NCI-H2171 (cell line): ENCODE measurements around the gene UNK.
"Not testable (repeated sequence)": the region's sequence is repeated elsewhere in the genome, so short reads cannot be mapped to it uniquely, and the experiment has no call there.

Source experiments
- DNase-seq: peaks from one replicate; lab custom pipeline; 2025; lab: John Stamatoyannopoulos, UW

The UNK gene

DNA sequence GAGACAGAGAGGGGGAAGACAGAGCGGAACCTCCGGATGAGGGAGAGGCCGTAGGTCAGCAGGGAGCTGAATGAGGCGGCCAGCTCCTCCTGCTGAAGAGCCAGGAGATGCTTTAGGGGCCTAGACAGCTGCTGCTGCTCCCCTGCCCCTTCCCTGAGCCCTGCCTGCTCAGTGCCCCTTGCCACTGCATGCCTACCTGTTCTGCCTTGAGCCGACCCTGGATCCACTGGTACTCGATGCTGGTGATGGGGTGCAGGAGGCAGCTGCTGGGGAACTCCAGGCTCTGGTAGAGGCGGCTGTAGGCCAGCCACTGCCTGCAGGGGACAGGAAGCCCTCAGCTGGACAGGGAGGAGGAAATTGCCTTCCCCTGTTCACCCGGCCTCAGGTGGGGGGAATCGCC lies 52.0 kb downstream of the UNK start:
- DNase-seq, result no peak

DNA sequence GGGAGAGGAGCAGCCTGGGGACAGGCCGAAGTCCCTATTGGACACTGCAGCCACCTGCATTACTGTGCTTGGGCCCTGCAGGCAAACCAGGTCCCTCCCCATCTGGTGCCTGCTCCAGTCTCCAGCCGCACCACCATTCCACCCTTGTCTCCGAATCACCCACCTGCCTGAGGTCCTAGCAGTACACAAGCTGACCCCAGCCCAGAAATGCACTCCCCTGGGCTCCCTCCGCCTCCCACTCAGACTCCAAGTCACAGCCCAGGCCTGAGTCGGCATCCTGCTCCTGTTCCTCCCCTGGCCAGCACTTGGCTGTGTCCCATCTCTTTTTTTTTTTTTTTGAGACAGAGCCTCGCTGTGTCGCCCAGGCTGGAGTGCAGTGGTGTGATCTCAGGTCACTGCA lies 53.3 kb downstream of the UNK start:
- no peak for DNase-seq

DNA sequence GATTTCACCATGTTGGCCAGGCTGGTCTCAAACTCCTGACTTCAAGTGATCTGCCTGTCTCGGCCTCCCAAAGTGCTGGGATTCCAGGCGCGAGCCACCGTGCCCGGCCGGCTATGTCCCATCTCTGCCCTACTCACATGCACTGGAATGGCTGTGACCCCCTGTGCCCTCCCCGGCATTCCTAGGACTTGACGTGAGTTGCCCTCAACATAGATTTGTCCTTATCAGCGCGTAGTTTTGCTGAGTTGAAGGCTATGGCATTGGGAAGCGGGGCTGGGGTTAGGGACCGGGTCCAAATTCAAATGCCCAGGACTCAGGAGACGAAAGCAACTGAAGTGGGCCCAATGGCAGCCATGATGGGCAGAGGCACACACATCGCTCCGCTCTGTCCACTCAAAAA lies 53.8 kb downstream of the UNK start:
- no peak for DNase-seq

DNA sequence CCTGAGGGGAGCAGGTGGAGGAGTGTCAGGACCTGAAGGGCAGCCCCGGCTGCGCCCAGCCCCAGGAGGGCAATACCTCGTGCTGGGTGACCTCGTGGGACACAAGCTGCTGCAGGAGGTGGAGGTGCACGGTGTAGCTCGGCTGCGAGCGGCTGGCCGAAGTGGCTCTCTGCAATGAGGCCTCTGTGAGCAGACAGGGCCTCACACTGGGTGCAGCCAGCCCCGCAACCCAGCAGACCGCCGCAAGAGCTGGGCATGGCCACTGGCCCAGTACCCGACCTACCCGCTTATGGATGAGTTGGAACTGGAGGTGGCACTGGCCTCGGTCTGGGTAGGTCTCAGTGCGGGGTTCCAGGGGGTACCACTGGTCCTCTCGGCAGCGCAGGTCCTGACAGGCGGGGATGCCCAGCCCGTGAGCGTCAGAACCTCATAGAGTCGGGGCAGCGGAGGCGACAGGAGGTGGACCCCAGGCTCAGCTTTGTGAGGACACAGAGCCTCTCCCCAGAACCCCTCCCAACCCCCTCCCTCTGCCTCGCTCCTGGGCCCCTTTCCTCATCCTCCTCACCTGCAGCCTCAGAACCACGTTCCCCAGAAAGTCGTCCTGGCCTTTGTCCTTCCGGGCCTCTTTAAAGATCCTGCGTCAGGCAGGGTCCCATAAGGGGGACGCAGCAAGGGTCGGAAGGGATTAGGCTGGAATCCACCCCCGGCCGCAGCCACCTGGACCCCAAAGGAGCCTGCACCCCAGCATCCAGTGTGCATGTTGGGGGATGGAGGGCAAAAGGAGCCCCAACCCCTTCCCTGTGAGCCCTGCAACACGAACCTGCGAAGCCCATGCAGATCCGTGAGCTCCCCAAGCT lies 55.6 kb downstream of the UNK start:
- no peak for DNase-seq

DNA sequence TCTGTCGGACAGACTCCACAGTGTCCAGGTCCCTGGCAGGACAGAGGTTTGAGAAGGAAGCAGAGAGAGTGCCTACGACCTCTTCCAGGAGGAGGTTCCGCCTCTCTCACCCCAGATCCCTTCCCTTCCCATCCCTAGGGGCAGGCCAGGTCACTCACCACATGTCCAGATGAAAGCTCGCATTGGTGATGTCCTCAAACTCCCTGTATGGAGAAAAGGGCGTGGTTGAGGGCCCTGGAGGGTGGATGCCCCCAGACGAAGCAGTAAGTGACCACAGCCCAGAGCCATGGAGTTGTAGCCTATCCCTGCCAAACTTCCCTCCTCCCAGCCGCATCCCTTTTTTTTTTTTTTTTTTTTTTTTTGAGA lies 56.2 kb downstream of the UNK start:
- no peak for DNase-seq

DNA sequence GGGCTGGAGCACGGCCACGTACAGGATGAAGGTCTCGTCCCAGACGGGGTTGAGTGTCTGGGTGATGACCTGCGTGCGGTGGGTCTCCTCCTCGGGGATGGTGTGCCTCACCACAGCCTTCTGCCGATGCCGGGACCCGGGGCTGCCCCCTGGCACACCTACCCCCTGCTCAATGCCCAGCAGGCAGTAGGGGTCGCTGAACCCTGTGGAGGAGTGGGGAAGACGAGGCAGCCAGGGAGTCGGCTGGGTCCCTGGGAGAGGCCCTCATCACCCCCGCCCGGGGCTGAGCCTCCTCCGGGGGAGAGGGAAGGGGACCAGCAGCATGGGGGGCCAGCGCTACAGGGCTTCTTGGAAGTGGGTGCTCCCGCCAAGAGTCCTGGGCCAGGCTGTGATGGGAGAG lies 57.8 kb downstream of the UNK start:
- DNase-seq, result no peak

DNA sequence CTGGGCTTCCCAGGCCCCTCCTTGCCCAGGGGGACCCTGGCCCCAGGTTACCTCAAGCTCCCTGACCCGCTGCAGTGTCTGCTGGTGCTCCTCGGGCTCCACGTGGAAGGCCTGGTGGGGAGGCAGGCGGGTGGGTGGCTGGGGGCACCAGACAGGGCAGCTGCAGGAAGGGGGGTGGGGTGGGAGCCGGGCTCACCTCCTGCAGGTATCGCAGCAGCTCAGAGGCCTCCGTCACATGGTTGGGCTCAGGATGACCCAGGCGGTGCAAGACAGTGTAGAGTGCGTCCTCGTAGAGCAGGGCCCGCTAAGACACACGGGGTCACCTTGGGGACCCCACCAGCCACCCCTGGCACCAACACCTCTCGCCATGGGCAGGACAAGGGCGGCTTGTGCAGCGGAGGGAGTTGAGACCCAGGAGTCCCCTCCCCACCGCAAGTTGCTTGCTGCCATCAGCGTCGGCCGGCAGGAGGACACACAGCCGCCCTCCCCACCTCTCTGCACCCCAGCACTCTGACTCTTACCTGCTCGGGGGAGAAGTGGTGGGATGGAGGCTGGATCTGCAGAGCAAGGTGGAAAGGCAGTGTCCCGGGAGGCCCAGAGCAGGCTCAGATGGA lies 58.5 kb downstream of the UNK start:
- DNase-seq, result no peak

DNA sequence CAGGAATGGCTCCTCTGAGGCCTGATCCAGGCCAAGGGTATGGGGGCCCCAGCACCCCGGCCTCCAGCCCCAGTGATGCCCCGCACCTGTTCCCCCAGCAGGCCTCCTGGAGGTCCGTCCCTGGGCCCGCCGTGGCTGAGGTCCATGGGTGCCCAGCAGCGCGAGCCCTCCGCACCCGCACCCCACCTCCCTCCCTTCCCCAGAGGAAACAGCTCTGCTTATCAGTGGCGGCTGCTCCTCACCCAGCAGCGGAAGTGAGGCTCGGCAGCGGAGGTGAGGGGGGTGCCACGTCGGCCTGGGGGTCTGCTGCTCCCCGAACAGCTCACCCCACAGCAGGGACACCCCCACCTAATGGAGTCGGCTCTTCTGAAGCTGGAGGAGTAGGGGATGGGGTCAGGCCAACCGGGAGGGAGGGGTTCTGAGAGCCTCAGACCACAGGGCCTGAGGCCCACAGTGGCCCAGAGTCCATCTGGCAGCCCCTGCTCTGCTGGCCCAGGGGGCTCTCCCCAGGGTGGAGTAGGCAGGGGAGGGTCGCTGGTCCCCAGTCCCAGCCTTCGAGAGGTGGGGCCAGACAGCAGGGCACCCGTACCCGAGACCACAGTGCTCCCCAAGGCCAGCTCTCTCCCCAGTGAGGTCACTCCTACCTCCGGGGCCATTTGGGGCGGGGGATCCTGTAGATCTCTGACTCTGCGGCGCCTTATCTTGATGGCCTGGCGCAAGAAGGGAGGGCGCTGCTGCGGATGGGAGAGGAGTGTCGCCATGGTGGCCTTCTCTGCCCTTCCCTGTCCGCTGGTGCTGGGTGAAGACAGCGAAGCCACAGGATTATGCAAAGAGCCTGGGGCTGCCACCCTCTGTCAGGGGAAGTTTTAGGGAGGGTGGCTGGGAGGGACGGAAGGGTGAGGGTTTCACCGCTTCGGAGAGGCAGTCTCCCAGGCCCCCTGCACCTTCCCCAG lies 59.2 kb downstream of the UNK start, which contains the start of gene UNC13D:
Gene UNC13D, minus strand, starts transcription at position 828 of the 953 bp plus-strand sequence. Its CDS starts 67 bp downstream, at position 761.
- DNase-seq, result no peak

DNA sequence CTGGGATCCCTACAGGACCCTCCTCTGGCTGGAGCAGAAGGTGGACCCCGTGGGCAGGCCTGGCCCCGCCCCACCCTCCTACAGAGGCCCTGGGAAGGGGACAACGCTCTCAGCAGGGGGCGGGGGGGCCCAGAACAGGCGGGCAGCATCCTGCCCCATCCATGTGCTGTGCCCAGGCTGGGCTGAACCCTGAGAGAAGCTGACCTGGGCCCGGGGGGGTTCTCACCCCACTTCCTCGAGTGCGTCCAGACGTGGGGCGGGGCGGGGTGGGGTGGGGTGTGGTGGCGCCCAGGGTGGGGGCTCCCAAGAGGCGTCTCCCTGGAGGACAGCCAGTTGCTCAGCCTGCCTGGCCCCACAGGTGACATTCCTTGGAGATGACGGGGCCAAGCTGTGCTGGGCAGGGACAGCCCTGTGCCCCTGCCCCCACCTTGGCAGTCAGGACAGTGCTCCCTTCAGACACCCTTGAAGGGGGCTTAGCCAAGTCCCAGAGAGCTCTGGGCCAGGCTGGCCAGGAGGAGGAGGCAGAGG lies 60.0 kb downstream of the UNK start:
- no peak for DNase-seq

DNA sequence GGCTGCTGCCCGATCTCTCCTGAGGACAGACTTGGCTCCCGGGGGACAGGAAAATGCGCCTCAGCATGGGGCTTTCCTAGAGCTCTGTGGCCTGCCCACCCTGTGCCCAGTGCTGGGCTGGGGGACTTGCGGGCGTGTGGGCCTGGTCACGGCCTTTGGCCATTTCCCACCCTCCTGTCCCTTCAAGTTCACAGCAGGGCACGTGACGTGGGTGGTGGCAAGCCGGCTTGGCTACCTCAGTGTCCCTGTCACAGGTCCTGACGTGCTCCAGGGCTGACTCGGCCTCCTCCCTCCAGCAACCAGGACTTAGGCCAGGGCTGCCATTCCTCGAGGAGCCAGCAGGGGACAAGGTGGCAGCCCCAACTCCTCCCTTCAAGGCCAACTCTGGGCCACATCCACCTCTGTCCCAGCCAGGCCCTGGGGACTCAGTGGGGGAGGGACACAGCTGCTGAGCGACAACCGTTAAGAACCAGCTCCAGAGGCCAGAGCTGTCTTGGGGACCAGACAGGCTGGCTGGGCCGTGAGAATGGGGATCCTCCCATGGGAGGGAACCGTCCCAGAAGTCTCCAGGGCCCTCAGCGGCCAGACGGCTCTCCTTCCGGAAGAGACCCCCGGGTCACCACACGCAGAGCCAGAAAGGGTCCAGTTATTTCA lies 60.6 kb downstream of the UNK start:
- DNase-seq, result peak; percentile 30

DNA sequence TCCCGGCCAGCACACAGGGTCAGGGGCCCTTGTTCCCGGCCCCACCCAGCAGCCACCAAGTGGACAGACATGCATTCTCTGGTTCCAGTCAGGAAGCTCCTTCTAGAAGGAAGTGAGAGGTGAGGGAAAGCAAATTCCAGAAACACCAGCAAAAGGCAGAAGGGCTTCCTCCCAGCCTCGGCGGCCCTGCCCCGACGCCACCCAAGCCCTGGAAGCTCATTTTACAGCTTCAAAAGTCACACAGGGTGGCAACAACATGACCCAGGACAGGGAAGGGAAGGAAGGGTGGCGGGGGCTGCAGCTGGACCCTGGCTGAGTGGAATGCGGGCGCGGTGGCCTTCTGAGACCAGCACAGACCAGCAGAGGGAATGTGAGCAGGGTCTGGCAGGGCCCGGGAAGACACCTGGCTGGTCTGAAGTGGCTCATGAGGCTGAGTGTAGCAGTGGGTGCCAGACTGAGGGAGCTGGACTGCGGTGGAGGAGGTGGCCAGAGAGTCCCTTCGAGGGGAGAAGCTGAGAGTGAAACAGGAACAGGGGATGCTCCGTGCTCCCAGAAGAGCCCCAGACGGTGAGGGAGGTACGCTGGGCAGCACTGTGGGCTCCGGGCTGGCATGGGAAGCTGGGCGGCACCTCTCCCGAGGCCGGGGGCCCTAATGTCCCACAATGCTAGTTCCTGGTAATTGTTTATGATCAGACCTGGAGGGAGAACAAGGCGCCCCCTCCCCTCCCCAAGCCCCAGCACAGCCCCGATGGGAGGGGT lies 61.5 kb downstream of the UNK start:
- no peak for DNase-seq

DNA sequence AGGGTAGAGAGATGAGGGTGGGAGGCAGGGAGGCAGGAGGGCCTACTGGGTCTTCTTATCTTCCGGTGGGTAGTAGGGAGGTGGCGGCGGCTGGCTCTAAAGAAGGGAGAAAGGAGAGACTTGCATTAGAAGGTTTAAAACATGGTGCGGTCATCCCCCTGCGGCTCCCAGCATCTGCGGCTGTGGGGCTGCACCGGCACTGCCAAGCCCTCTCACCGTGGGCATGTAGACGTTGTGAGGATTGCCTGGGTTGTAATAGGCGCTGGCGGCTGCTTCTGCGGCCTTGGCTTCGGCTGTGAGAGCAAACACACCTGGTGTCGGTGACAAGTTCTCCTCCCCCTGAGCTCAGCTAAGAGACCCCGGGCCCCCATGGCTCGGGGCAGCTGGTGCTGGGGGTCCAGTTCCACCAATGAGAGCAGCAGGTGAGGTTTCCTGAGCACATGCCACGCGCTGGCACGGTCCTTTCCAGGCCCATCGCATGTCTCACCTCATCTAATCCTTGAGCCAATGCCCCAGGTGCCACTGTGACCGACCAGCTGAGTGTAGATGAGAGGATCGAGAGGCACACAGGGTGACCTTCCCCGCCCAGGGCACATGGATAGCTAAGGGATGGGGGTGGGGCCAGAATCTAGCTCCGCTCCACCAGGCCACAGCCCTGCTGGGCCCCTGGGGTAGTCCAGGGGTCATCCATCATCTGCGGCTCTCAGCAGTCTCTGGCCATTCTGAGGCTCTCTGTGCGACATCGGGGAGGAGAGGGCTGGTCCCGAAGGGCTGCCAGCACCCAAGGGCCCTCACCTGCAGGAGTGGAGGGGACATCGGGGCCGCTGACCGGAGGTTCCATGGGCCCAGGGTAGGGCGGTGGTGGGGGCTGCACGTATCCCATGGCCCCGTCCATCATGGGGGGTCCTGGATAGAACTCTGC lies 62.3 kb downstream of the UNK start:
- no peak for DNase-seq

DNA sequence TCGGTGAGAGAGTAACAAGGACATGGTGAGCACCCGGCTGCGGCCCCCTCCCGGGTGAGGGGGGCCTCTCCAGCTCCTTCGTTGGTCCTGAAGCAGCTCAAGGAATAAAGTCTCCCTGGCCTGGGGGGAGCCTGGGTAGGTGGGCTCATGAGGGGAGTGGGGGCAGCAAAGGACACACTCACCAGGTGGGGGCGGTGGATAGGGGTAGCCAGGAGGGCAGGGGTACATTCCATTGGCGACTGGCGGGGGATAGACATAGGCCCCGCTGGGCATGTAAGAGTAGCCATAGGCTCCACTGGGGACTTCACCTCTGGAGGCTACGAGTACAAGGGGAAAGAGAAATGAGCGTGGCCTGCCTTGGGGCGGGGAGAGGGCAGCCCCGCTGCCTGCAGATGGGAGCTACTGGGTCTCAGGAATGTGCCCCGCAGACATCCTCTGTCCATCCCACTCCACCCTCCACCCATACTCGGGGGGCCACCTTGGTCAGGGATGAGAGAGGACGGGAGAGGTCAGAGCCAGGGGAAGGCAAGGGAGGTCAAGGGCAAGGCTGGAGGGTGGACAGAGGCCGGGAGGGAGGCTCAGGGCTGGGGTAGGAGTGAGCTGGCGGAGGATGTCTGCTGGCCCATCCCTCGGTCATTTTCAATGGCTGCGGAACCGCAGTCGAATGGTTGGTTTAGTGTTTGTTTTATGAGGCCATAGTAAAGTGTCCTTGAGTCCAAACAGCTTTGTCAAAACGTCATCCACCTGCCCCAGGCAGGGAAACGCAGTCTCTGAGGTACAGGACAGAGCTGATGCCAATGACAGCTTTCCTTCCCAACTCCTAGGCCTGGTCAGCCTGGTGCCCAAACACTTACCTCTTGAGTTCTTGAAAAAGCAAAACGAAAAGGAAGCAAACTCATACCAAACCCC lies 63.3 kb downstream of the UNK start:
- no peak for DNase-seq

DNA sequence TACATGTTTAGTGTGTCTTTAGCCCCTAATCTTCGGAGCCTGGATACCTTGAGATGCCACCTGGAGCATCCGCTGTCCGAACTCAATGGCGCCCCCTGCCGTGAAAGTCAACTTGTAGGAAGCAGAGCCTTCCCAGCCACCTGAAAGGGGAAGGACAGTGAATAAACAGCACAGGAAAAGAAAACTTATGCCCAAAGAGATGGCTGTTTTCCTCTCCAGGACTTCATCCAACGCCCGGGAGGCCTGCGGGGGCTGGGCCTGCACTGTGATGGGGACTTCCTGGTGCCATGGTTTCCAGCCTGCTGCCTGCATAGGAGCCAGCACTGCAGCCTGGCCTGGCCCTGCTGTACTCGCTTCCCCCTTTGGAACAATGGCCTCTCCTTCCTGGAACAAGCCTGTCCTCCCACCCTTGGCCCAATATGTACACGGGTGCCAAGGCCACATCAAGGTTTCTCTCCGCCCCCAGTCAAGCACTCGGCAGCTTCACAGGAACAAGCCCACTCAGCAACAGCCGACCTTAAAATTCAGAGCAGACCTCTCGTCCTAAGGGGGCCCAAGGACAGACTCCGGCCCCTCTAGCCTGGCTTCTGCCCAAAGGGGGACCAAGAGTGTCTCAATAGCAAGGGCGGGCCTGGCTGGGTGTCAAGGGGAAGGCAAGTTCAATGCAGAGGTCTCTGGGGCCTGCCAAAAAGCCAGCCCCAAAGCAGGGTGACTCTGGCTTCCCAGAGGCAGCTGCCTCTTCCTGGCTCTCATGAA lies 64.1 kb downstream of the UNK start:
- DNase-seq, result peak; percentile 13

DNA sequence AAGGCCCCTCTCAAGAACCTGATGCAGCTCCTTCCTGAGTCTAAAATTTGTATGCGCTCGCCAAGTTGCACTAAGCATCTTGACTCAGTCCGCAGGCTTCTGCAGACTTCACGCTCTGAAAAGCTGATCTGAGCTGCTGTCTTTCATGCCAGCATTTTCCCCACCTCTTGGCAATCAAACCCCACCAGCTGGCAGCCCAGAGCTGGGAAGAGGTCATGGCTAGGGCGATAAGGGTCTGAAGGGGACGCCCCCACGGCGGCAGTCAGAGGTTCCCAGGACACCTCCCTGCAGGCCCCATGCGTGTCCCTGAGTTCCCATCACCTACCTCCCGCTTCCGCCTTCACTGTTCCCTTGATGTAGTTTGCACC lies 64.7 kb downstream of the UNK start:
- DNase-seq, result no peak

DNA sequence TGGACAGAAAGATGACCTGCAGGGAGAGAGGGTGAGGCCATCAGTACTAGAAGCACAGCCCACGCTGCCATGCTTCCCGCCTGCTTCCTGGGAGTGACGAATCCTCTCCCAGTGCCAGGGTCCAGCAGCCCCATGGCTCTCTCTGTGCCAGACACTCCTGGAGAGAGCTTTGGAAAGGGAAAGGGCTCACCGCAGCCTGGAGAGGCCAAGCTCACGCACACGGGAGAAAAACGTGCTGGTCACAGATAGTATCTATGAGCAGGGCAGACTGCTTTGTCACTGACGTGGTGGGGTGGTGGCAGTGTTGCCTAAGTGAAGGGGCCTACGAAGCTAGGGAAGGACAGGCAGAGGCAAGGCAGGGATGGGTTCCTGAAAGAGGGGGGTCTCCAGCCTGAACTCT lies 65.1 kb downstream of the UNK start:
- no peak for DNase-seq

DNA sequence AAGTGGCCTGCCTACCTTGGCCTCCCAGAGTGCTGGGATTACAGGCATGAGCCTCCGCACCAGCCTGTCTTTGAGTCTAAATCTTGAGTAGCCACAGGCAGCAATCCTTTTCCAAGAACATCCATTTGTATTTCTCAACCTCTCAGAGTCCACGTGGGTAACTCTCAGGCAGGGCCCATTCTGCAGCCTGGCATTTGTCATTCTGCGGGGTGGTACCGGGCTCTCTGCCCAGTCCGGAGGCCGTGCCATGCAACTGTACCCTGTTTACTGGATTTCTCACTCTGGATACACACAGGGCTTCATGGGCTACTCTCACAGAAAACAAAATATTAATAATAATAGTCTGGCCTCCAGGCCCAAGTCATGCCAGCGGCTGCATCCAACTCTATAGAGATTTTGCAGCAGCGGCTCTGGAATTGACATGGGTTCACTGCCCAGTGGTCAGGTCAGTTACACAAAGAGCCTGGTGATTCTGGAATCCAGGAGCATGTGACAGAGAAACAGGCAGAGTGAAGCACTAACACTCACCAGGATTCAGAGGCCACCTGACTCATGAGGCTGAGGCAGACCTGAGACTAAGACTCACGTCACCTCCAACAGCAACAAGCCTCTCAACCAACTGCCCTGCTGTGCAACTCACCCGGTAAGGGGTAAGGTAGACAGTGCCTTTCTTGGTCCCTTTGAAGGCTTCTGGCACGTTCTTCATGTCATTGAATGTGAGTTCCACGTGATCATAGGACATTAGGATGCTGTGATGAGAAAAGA lies 66.5 kb downstream of the UNK start:
- no peak for DNase-seq

DNA sequence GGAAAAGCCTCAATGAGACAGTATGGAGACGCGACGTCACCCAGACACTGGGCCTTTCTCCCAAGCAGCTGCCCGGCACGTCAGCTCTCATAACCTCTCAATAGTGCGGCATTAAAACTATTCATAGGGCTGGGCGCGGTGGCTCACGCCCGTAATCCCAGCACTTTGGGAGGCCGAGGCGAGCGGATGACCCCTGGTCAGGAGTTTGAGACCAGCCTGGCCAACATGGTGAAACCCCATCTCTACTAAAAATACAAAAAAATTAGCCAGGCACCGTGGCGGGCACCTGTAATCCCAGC lies 67.0 kb downstream of the UNK start:
- not testable (repeated sequence) for DNase-seq
